ENCODE measurements around the gene HVCN1.
A peak's percentile ranks its signal among the peaks of the same experiment; 100 is the strongest.
"Not testable (repeated sequence)": the region's sequence is repeated elsewhere in the genome, so short reads cannot be mapped to it uniquely, and the experiment has no call there.

HVCN1 gene

DNA sequence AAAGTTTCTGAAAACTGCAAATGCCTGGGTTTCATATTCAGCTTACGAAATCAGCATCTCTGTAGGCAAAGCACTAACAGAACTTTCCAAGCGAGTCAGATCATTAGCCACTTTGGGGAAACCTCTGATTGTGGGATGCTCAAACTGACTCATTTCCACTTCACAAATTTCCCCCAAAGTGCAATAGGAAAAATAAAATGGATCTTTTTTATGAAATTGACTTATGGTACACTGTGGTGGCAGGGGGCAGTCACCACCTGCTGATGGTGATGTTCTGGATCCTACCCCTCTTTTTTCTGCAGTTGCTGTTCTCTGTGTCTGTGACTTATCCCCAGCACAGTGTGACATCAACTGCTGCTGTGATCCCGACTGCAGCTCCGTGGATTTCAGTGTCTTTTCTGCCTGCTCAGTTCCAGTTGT is 69.4 kb downstream of the HVCN1 start:
- DNase-seq (ENCODE audit: low read depth in 2 of 2): peak in 1 of 2 donors; percentile 29

DNA sequence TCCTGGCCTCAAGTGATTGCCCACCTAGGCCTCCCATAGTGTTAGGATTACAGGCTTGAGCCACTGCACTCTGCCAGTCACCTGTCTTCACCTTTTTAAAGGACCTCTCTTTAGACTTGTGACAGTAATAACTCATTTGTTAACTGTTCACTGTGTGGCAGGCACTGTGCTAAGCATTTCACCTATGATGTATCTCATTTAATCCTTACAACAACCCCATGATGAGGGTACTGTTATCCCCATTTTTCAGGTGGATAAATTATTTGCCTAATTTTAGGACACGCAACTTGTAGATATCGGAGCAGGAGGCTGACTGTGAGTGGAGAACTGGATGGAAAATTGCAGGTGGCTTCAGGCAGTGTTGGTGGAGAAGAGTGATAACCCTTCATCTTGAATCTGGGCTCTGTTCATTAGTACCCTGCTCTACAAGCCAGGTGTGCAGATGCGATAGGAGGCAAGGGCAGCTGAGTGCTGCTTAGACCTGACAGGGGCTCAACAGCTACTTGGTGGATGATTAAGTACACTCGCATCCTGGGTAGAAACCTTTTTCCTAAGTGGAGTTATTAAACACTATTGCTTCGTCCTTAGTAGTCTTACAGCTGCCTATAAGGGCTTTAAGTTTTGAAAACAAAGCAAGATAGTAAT is 72.3 kb downstream of the HVCN1 start:
- DNase-seq (ENCODE audit: low read depth in 2 of 2): no peak

DNA sequence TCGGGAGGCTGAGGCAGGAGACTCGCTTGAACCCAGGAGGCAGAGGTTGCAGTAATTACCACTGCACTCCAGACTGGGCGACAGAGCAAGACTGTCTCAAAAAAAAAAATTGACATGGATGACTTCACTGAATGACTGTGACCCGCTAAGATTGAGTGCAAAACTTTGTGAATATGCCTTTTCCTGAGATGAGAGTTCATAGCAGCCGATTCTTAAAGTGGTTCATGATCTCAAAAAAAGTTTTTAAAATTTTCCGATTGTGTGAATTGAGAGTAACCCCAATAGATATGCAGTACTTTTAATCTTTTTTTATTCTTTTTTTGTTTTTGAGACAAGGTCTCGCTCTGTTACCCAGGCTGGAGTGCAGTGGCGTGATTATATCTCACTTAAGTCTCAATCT is 73.7 kb downstream of the HVCN1 start:
- no peak for DNase-seq (ENCODE audit: low read depth in 2 of 2)

DNA sequence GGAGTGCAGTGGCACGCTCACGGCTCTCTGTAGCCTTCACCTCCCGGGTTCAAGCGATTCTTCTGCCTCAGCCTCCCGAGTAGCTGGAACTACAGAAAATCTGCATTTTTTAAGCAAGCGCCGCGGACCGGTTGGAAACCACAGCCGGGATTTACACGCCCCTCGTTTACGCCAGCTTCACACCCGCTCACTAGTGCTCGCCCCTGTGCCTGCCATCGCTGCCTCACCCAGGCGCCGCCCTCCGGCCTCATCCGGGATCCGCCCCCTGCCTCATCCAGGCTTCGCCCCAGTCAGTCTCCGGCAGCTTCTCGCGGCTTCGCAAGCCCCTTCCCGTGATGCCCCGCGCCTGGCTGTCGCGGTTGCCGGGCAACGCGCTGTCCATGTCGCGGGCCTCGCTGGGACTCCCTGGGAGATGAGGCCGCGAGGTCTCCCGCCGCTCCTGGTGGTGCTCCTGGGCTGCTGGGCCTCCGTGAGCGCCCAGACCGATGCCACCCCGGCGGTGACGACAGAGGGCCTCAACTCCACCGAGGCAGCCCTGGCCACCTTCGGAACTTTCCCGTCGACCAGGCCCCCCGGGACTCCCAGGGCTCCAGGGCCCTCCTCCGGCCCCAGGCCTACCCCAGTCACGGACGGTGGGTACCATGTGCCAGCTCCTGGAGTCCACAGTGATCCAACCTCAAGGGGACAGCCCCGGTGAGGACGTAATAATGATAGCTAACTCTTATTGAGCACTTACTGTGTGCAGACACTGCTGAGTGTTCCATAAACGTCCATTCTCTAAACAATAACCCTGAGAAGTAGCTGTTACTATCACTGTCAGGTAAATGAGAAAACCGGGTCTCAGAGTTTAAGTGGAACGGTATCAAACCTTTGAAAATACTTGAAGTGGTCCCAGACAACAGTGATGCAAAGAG is 74.9 kb downstream of the HVCN1 start, which contains the start of gene TCTN1:
TSS of gene TCTN1 (plus strand) at position 359 of the 914 bp plus-strand sequence. CDS start at position 413, 54 bp downstream.
- DNase-seq (ENCODE audit: low read depth in 2 of 2): peak; percentile 95 to 98

DNA sequence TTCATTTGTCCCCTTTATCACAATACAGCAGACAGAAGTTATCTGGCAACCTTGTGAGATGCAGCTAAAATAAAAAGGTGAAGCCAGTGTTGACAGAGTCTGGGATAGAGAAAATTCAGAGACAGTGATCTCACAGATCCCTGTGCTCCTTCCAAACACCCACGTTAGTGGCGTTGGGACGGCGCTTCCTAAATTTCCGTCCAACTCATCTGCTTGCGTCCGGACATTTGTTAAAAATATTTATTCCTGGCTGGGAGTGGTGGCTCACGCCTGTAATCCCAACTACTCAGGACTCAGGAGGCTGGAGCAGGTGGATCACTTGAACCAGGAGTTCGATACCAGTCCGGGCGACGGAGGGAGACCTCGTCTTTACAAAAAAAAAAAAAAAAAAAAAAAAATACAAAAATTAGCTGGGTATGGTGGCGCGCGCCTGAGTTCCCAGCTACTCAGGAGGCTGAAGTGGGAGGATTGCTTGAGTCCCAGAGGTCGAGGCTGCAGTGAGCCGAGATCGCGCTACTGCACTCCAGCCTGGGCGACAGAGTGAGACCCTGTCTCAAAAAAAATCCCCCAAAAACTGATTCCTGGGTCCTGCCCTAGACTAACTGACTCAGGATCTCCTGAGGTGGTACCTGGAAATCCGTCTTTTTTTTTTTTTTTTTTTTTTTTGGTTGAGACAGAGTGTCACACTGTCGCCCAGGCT is 75.7 kb downstream of the HVCN1 start:
- DNase-seq (ENCODE audit: low read depth in 2 of 2): no peak

DNA sequence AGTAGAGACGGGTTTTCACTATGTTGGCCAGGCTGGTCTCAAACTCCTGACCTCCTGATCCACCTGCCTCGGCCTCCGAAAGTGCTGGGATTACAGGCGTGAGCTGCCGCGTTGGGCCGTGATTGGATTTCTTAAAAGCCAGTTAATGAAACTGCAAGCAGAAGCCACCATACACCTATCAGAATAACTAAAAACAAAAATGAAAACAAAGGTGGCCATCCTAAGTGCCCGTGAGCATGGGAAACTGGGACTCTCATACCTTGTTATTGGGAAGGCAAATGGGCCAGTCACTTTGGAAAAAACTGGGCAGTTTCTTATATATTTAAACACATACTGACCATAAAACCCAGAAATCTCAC is 82.7 kb downstream of the HVCN1 start:
- DNase-seq (ENCODE audit: low read depth in 2 of 2): no peak

DNA sequence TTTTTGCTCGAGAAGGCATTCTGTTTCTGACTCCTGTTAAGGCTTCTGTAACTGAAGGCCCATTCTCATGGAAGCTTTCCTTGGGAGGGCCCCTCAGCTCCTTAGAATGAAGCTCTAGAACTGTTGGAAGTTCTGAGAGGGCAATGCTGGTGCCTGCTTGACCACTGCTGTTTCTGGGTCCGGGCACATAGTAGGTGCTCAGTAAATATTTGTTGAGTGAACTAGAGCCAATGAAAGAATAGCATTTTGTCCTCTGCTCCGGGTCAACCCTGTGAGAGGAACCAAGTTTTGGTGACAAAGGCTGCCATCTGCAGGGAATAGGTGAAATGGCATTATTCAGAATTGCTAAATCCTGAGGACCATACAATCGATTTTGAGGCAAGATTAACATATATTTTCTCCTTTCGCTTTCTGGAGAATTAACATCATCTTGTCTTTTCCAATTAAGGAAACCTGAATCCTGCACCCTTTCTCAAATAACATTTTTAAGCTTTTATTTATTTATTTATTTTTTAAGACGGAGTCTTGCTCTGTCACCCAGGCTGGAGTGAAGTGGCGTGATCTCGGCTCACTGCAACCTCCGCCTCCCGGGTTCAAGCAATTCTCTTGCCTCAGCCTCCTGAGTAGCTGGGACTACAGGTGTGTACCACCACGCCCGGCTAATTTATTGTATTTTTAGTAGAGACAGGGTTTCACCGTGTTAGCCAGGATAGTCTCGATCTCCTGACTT is 86.7 kb downstream of the HVCN1 start:
- DNase-seq (ENCODE audit: low read depth in 2 of 2): not testable (repeated sequence)

DNA sequence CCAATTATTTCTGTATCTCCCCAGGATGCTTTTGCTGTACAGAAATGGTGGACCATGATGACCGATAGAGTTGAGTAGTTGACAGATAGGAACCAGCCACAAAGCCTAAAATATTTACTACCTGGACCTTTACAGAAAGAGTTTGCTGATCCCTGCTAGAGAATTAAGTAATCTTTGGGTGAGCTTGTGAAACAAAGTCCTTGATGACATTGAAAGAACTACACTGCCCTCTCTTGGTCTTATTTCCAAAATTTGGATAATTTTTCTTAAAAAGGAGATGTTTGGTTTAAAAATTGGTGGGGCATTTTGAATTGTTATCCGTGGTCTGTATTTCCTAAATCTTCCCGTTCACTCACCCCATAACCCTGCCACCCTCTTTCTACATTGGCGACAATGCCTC is 88.7 kb downstream of the HVCN1 start:
- no peak for DNase-seq (ENCODE audit: low read depth in 2 of 2)

DNA sequence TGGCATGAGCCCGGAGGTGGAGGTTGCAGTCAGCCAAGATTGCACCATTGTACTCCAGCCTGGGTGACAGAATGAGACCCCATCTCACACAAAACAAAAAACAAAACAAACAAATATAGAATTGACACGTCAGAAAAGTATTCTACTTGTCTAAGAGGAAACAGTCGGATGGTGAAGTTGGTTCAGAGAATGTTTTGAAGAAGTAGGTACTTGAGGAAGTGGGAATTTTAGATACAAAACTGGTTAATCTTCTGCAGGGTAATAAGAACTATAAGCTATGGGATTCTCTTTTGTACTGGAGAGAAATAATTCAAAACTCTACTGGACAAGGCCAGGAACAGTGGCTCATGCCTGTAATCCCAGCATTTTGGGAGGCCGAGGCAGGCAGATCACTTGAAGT is 89.6 kb downstream of the HVCN1 start:
- no peak for DNase-seq (ENCODE audit: low read depth in 2 of 2)

All from stimulated activated CD4-positive, alpha-beta T cell treated with anti-CD3 and anti-CD28 coated beads, Interleukin-4, amount 100 ng/mL, for 48 hours (primary cell).